ENCODE measurements around the gene PNMA1.

PNMA1 gene

DNA sequence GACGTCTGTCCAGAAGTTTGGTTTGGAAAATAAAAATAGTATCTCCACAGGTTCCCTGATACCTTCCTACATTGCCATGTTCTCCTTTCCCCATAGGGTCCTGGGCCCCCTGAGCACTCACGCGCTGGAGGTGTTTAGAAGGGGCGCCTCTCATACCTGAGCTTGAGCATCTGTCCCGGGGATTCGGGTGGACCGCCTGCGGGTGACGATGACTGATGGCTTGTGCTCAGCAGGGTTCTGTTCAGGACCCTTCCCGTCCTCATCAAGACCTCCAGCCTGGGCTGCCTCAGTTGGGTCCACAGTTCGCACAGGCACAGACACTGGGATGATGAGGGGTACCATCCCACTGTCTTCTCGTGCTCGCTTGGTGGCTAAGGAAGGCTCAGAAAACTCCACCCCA lies 22.7 kb upstream of the PNMA1 start:
- no peak for DNase-seq (ENCODE audit: low read depth)

DNA sequence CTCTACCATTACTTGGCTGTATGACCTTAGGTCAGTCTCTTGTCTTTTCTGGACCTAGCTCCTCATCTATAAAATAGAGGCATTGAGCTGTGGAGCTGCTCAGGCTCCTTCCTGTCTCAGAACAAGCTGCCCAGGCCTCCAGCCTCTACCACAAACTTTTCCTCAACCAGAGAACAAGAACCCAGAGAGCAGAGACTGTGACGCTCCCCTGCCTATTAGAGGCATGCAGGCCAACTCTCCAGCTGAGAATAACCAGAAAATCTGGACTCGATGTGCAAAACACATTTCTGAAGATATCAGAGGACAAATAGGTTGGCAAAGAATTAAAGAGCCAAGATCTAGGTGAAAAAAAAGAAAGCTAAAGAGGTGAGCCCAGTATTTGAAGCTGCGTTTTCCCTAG lies 17.8 kb upstream of the PNMA1 start:
- DNase-seq (ENCODE audit: low read depth): no peak

DNA sequence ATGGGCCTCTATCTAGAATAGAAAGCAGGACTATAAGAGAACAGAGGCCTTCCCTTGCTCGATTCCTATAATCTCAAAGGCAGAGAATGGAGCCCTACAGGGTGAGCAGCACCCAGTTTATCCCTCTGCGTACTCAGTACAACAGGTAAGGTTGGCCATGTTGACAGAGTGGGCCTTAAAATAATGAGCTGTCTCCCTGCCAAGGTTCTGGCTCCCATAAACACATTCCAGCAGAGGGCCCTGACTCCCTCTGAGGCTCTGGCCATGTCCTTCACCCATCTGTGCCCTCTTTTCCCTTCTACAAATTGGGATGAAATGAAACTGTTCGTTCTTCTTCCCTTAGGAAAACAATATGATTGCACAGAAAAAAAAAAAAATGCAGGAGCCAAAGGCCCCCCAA lies 16.9 kb upstream of the PNMA1 start:
- DNase-seq (ENCODE audit: low read depth): no peak

GRCh38 chr14:73729556-73730265 lies 15.5 kb upstream of the PNMA1 start:
- no peak for DNase-seq (ENCODE audit: low read depth)

DNA sequence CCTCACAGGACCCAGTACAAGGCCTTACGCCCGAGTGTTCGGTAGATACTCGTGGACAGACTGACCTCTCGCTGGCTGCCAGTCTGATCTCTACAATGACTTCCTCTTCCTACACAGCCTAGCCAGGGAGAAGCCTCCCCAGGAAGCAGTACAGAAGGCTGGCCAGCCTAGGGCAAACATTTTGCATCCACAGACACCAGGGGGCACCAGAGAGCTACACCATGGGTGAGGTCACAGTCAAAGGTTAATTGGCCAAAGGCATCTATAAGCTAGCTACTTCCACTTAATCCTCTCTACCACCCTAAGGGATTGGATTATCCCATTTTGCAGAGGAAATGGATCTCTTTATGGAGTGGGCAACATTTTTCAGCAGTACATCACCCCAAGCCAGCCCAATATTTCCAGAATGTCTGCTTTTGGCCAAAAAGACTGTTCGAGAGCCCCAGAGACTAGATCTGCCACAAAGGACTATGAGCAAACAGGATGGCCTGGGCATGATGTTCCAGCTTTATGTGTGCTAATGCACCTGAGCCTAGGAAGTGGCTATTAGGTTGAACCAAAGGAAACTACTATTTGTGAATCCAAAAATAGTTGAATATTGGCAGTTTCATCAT lies 14.6 kb upstream of the PNMA1 start:
- DNase-seq (ENCODE audit: low read depth): peak; percentile 81

- DNase-seq (ENCODE audit: low read depth): no peak
Observed at GRCh38 chr14:73727166-73727565, 13.0 kb upstream of the PNMA1 start.

- no peak for DNase-seq (ENCODE audit: low read depth)
Observed at GRCh38 chr14:73726025-73726961, 12.1 kb upstream of the PNMA1 start.

DNA sequence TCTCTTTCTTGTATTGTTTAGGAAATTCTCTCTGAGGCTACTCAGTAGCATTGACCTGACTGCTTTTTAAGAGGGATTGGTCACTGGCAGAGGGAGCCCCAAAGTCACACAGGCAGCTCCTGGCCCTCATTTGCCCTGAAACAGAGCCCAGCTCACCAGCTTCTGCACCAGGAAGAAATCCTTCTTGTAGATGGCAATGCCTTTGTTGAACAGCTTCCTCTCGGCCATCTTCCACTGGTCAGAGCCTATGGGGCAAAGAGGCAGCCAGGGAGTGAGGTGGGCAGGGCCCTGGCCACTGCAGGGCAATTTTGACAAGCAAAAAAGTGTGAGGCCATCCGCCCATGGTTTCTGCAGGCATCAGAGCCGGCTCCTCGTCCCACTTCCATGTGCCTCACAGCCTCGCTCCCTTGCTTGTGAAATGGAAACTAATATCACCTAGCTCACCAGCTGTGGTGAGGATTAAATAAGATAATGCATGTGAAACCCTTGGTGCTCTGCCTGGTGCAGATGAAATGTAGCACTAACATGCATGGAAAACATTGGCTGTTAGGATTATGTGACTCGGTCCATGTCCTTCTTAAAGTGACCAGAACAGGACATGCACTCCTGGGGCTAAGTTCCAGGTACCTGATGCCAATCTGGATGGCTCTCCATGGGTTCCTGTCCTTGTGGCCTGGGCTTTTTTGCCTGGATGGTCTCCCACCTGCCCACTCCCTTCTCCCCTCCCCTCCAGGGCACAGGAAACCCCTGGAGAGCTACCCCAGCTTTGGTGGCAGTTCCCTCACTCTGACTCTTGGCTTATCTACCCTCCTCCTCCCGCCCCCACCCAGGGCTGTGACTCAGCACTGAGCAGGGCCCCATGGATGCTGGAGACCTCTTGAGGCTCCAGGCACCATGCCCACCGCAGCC lies 11.2 kb upstream of the PNMA1 start:
- DNase-seq (ENCODE audit: low read depth): no peak

DNA sequence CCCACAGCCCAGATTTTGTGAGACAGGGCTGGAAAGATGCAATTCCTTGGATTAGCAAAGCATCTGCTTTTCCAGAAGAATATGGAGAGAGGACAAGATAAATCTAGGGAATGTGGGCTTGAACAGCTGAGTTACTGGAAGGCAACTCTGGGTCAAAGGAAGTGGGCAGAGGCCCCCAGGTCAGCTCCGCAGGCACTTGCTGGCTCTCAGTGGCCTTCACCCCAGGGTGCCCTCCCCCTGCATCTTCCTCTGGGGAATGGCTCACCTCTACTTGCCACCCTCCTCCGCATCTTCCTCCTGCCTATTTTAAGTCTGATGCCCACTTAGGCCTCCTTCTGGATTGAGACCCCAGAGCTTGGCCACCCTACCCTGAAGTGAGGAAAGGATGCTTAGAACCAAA lies 10.5 kb upstream of the PNMA1 start:
- no peak for DNase-seq (ENCODE audit: low read depth)

GRCh38 chr14:73723797-73724661 lies 9.8 kb upstream of the PNMA1 start:
- no peak for DNase-seq (ENCODE audit: low read depth)

DNA sequence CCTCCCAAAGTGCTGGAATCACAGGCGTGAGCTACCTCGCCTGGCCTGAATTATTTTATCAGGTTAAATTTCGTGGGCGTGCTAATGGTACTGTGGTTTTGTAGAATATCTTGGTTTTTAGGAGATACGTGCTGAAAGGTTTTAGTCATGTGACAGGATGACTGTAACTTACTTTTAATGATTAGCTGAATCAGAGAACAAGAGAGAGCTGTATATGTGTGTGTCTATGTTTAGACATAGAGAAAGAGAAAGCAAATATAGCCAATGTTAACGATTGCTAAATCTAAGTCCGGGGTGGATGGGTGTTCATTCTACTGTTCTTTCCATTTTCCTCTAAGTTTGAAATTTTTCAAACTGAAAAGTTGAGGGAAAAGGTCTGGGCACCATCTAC lies 9.2 kb upstream of the PNMA1 start:
- DNase-seq (ENCODE audit: low read depth): no peak

GRCh38 chr14:73722581-73722980 lies 8.4 kb upstream of the PNMA1 start:
- no peak for DNase-seq (ENCODE audit: low read depth)

- DNase-seq (ENCODE audit: low read depth): no peak
Observed at GRCh38 chr14:73721101-73721821, 7.1 kb upstream of the PNMA1 start.

GRCh38 chr14:73720636-73721035 lies 6.5 kb upstream of the PNMA1 start:
- no peak for DNase-seq (ENCODE audit: low read depth)

- no peak for DNase-seq (ENCODE audit: low read depth)
Observed at GRCh38 chr14:73719791-73720190, 5.6 kb upstream of the PNMA1 start.

GRCh38 chr14:73719361-73719760 lies 5.2 kb upstream of the PNMA1 start:
- no peak for DNase-seq (ENCODE audit: low read depth)

DNA sequence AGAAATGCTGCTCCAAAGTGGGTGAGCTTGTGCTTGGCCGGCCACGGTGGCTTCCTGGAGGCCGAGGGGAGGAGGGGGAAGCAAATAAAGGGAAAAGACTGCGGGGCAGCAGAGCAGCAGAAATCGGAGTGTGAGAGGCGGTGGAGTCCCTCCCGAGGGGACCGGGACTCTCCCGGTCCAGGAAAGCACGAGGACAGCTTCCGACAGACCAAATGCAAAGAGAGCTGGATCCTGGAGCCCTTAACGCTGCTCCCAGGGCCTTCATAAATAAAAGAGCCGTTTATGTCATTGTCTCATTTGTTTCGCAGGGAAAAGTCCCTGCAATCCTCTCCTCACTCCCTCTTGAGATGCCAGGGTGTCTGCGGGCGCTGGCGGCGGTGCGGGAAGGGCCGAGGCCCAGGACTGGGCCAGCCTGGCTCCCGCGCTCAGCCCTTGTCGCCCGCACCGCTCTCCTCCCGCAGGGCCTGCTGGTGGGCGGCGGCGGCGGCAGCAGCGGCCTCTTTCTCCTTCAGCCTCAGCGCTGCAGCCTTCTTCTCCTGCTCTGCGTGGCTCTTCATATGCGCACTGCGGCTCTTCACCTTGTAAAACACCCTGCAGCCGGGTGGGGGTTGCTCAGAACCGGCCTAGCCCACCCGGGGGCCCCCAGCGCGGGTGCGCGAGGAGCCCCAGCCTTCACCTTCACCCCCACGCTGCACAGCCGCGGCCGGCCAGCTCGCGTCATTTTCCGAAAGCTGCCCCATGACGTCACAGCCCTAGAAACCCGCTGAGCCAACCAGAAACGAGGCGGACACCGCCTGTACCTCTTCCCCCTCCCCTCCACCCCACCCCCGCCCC lies 4.5 kb upstream of the PNMA1 start:
- no peak for DNase-seq (ENCODE audit: low read depth)

GRCh38 chr14:73717711-73718417 lies 3.7 kb upstream of the PNMA1 start:
- DNase-seq (ENCODE audit: low read depth): no peak

- no peak for DNase-seq (ENCODE audit: low read depth)
Observed at GRCh38 chr14:73717266-73717665, 3.1 kb upstream of the PNMA1 start.
